ENCODE data around the gene C1QTNF4. TPM values are rescaled to one million over a fixed set of nuclear protein-coding genes. Genes with fewer than 3 reads are reported as not detected.

The C1QTNF4 gene
- total and polyA plus RNA-seq, 2 of the 13 experiments (the other 11 are each of a cell fraction or from before 2014, with no cell fraction given), result not detected

- ATAC-seq (no peak), DNase-seq (ENCODE audit: low spot score) (no peak), FAIRE-seq (no peak)
- TF ChIP-seq, protein P1, sequence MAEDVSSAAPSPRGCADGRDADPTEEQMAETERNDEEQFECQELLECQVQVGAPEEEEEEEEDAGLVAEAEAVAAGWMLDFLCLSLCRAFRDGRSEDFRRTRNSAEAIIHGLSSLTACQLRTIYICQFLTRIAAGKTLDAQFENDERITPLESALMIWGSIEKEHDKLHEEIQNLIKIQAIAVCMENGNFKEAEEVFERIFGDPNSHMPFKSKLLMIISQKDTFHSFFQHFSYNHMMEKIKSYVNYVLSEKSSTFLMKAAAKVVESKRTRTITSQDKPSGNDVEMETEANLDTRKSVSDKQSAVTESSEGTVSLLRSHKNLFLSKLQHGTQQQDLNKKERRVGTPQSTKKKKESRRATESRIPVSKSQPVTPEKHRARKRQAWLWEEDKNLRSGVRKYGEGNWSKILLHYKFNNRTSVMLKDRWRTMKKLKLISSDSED (CRISPR knock-in tag; IDR thresholded peaks at IDR 0.05), result no peak
- TF ChIP-seq, protein P2, sequence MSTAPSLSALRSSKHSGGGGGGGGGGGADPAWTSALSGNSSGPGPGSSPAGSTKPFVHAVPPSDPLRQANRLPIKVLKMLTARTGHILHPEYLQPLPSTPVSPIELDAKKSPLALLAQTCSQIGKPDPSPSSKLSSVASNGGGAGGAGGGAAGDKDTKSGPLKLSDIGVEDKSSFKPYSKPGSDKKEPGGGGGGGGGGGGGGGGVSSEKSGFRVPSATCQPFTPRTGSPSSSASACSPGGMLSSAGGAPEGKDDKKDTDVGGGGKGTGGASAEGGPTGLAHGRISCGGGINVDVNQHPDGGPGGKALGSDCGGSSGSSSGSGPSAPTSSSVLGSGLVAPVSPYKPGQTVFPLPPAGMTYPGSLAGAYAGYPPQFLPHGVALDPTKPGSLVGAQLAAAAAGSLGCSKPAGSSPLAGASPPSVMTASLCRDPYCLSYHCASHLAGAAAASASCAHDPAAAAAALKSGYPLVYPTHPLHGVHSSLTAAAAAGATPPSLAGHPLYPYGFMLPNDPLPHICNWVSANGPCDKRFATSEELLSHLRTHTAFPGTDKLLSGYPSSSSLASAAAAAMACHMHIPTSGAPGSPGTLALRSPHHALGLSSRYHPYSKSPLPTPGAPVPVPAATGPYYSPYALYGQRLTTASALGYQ (CRISPR knock-in tag; IDR thresholded peaks at IDR 0.05), result no peak
- no peak for TF ChIP-seq ZFP91 (CRISPR knock-in tag; IDR thresholded peaks at IDR 0.05; ENCODE audit: borderline replicate concordance)
- no peak for TF ChIP-seq ZNF607 (CRISPR knock-in tag; IDR thresholded peaks at IDR 0.05; ENCODE audit: borderline replicate concordance)
- TF ChIP-seq EEA1 (CRISPR knock-in tag; IDR thresholded peaks at IDR 0.05; ENCODE audit: borderline replicate concordance), result no peak
- TF ChIP-seq HMGA1 (CRISPR knock-in tag; conservative IDR thresholded peaks at IDR 0.05), result no peak
- TF ChIP-seq ZNF121 (CRISPR knock-in tag; IDR thresholded peaks at IDR 0.05), result no peak
- TF ChIP-seq ZNF329 (CRISPR knock-in tag; IDR thresholded peaks at IDR 0.05; ENCODE audit: low read depth), result no peak
- no peak for TF ChIP-seq FOXM1 (CRISPR knock-in tag; IDR thresholded peaks at IDR 0.05)
- Histone ChIP-seq H3K9ac (ENCODE audit: insufficient read depth, low read depth, low read length) (no peak overlapping the region), H3K27me3 (ENCODE audit: control insufficient read depth in 1 of 2, insufficient read depth in 2 of 2, low read length in 2 of 2) (no peaks in the 10 kb centered on the region), H3K9me3 (ENCODE audit: low read length) (no peaks in the 10 kb centered on the region), H3K79me2 (ENCODE audit: insufficient read depth, low read length) (peaks cover 37% of the 10 kb centered on the region), H3K4me1 (ENCODE audit: insufficient read depth, low read length) (peaks cover 19% of the 10 kb centered on the region), H3K4me3 (replicated peaks in 1 of 3; ENCODE audit: insufficient read depth in 1 of 3, low read depth in 2 of 3, low read length in 3 of 3) (no peak overlapping the region), H3K4me2 (ENCODE audit: low read depth, low read length) (no peak overlapping the region), H3K36me3 (replicated peaks in 1 of 2; ENCODE audit: control insufficient read depth in 1 of 2, insufficient read depth in 2 of 2, low read length in 2 of 2) (peaks cover 12 to 47% of the 10 kb centered on the region in 2 experiments), H2AFZ (ENCODE audit: low read length) (no peak overlapping the region), H4K20me1 (ENCODE audit: insufficient read depth, low read length) (no peaks in the 10 kb centered on the region), H3K27ac (ENCODE audit: extremely low read length, insufficient read depth, low read length) (no peak overlapping the region)
- intact Hi-C loops (cut with micrococcal nuclease; ENCODE audit: unreplicated experiment), result no loop called here
- CTCF ChIA-PET (ENCODE audit: low intra/inter-chr PET ratio, low total read pairs), result no interaction called here
- POLR2A ChIA-PET, result interaction anchor here (0.8 kb wide), 1 partner anchor 8 kb away, joined by 5 read pairs; the partner anchor contains the start of gene KBTBD4
- 97% methylated on average over 7 of the region's 7 CpGs for WGBS (ENCODE audit: low lambda C conversion rate)
- no TSS peak for BruUV-seq (replicated peaks)
- in situ Hi-C loops (cut with HindIII; ENCODE audit: extremely low pct_ligation_motif_present, low pct_unique_long_range_greater_than_20kb), result no loop called here
These were observed 24.6 kb downstream of the C1QTNF4 start for GRCh38 chr11:47569646-47570045.
